GM21390 (cell line): ENCODE measurements around the gene CD99.

Experiments
- ATAC-seq: cut with Tn5 transposase; IDR thresholded peaks from one replicate; pipeline ENCODE4 v1.9.1; 2021; ENCODE audit not compliant: unreplicated experiment

Gene CD99, protein sequence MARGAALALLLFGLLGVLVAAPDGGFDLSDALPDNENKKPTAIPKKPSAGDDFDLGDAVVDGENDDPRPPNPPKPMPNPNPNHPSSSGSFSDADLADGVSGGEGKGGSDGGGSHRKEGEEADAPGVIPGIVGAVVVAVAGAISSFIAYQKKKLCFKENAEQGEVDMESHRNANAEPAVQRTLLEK

GRCh38 chrX:2690856-2691542, at the start of gene CD99:
Gene CD99 (plus strand): TSS chrX:2691295. CDS start chrX:2691361, 66 bp downstream.
- peak; percentile 90 for ATAC-seq

GRCh38 chrX:2642146-2642545, 48.9 kb upstream of the CD99 start:
- ATAC-seq, result no peak

GRCh38 chrX:2642791-2643190, 48.3 kb upstream of the CD99 start:
- no peak for ATAC-seq

DNA sequence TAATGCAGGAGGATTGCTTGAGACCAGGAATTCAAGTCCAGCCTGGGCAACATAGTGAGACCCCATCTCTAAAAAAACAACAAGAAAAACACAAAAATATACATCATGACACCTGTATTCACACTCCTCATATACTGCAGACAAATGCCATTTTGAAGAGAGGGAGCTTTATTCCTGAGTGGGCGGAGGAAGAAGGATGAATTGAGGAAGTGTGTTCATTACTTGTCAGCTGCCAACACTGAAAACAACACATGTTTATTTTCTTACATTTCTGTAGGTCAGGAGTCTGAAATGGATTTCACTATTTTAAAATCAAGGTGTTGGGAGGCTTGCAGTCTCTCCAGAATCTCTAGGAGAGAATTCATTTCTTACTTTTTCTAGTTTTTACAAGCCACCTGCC, 47.2 kb upstream of the CD99 start:
- no peak for ATAC-seq

GRCh38 chrX:2645563-2645962, 45.5 kb upstream of the CD99 start:
- no peak for ATAC-seq

- ATAC-seq, result no peak
Measured at GRCh38 chrX:2647627-2648026, 43.5 kb upstream of the CD99 start.

- ATAC-seq, result no peak
Measured at GRCh38 chrX:2650037-2650436, 41.1 kb upstream of the CD99 start.

GRCh38 chrX:2650865-2651264, 40.2 kb upstream of the CD99 start:
- ATAC-seq, result no peak

DNA sequence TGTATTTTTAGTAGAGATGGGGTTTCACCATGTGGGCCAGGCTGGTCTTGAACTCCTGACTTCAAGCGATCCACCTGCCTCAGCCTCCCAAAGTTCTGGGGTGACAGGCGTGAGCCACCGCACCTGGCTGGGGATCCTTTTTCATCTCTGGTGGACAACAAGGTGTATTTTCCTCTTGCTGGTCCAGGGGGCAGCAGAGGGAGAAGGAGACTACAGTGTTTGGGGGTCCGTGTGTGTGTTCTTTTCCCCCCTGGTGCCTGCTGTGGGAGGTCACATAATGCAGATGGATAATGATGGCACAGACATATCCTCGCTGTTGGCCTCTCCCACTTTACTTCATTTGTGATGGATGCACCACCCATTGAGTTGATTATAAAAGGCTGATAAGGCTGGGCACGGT, 39.0 kb upstream of the CD99 start:
- no peak for ATAC-seq

DNA sequence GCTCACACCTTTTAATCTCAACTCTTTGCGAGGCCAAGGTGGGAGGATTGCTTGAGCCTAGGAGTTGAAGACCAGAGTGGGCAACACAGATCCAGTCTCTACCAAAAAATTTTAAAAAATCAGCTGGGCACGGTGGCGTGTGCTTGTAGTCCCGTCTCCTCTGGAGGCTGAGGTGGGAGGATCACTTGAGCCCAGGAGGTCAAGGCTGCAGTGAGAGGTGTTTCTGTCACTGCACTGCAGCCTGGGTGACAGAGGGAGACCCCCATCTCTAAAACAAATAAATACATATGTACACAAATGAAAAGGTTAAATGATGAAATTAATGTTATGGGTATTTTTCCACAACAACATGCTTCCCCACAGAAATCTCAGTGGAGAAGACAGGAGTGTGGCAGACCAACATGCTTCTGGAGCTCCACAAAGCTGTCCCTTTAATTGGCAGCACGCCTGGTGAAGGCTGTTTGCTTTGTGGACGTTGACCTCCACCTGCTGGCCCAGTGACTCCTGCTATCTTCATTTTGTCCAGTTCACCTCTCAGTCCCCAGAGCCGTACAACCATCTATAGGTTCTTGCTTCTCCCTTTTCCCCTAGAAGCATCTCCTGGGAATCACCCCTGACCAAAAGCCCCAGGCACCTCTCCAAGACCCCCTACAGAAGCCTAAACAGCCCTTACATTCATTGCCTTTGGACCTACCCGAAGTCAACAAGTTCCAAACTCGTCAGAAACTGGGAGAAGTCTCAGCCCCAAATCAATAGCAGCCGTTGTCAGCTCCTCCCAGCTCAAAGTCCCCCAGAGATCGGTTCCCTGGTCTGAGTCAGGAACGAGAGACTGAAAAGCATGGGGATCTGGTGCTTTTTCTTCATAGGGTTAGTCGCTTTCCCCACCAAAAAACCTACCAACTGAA, 36.4 kb upstream of the CD99 start:
- ATAC-seq, result no peak

- no peak for ATAC-seq
Measured at GRCh38 chrX:2656257-2656836, 34.7 kb upstream of the CD99 start.

GRCh38 chrX:2657532-2658113, 33.5 kb upstream of the CD99 start:
- no peak for ATAC-seq

DNA sequence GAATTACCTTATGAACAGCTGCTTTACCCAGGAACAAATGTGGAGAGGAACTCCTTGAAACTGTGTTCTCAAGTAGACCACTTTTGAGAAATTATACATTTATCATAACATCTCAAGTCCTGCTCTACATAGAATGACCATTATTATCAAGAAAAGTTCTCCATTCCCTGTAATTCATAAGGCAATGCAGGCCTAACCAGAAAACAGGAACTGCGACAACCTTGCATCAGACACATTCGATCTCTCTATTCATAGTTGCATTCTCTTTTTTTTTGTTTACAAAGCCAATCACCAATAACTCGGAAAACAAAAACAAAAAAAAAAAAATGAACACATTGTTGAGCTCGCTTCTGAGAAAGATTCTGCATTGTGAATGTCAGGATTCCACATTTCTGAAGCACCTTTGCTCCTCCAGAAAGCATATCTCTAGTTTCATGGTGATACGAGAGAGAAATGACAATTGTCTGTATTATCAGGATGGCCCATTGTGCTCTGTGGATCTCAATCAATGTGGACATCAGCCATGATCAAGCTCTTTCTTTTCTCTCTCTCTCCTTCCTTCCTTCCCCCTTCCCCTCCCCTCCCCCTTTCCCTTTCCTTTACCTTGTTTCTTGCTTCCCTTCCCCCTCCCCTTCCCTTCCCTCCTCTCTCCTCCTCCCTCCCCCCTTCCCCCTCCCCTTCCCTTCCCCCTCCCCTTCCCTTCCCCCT, 32.4 kb upstream of the CD99 start:
- no peak for ATAC-seq

DNA sequence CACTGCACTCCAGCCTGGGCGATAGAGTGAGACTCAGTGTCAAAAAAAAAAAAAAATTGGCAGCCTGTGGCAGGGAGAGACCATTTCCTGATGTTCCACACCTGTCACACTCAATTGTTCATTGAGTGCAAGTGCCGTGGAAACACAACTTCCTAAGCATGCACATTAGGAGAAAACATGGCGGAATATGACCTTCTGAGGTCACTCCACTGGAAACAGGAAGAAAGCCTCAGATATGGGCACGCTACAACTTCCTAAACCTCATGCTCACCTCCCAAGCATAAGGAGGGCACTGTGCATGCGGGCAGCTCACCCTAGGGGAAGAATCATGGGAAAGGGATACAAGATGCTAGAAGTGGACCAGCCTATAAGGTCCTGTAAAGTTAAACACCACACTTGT, 28.5 kb upstream of the CD99 start:
- ATAC-seq, result no peak

- no peak for ATAC-seq
Measured at GRCh38 chrX:2664502-2664901, 26.6 kb upstream of the CD99 start.

GRCh38 chrX:2665387-2666304, 25.4 kb upstream of the CD99 start:
- ATAC-seq, result no peak

DNA sequence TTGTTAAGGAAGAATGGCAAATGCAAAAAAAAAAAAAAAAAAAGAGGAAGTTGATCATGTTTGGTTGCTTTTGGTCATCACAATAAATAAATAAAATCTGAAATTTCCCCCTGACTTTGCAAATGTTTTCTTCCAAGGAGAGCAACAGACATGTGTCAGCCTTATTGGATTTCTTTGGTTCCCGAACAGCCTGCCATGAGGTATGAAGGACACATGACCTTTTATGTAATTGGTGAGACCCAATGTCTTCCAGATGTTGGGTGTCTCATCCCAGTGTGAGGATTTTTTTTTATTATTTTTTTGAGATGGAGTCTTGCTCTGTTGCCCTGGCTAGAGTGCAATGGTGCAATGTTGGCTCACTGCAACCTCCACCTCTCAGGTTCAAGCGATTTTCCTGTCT, 24.6 kb upstream of the CD99 start:
- no peak for ATAC-seq

GRCh38 chrX:2670978-2671377, 20.1 kb upstream of the CD99 start:
- no peak for ATAC-seq

DNA sequence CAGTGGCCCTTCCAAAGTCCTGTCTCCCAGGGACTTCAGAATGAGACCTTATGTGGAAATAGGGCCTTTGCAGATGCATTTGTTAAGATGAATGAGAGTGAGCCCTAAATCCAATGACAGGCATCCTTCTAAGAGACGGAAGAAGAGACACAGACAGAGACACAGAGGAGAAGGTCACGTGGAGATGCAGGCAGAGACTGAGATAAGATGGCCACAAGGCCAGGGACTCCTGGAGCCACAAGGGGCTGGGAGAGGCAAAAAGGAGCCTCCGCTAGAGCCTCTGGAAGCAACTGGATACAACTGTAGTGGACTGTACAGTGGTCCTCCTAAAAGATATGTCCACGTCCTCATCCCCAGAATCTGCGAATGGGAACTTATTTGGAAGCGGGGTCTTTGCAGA, 19.0 kb upstream of the CD99 start:
- no peak for ATAC-seq

- no peak for ATAC-seq
Measured at GRCh38 chrX:2673611-2674010, 17.5 kb upstream of the CD99 start.
